GM19023 (cell line): ENCODE data around the gene SRPX2.
"Not testable (repeated sequence)": the region's sequence is repeated elsewhere in the genome, so short reads cannot be mapped to it uniquely, and the experiment has no call there.

ENCODE experiments used
- ATAC-seq: cut with Tn5 transposase; IDR thresholded peaks from one replicate; pipeline ENCODE4 v1.9.1; 2021; ENCODE audit warnings: mild to moderate bottlenecking, moderate library complexity; ENCODE audit not compliant: unreplicated experiment

The SRPX2 gene

DNA sequence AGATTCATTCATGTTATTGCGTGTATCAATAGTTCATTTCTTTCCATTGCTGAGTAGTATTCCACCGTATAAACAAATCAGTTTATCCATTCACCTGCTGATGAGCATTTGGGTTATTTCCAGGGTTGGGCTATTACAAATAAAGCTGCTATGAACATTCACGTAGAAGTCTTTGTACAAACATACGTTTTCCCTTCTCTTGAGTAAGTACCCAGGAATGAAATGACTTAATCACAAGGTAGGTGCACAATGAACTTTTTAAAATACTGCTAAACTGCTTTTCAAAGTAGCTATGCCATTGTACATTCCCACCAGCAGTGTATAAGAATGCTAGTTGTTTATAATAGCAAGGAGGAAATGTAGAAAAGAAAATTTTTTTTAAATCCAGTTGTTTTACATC is 52.0 kb downstream of the SRPX2 start:
- no peak for ATAC-seq

DNA sequence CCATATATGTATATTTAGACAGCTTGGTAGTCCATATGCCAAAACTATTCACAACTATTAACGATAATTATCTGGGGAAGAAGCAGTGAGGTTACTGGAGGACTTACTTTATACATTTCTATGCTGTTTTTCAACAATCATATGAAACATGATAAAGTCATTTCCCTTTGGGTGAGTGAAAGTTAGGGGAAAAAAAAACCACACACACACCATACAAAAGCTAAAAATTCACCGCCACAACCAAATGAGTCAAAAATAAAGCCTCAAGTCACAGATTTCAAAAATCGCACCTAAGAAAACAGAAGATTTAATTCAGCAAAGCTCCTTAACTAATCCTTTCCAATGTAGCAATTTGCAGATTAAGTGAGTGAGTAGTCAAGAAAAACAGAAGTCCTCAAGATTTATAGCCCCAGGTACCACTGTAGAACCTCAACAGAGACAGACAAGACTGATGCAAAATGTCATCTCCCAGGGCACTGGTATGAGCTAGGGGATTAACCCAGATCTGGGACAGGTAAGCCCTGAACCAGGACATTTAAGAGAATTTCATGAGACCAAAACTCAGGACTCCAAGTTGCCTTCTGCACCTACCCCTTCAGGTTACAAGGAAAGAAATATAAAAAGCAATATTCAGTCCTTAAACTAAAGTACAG is 52.8 kb downstream of the SRPX2 start:
- ATAC-seq, result no peak

DNA sequence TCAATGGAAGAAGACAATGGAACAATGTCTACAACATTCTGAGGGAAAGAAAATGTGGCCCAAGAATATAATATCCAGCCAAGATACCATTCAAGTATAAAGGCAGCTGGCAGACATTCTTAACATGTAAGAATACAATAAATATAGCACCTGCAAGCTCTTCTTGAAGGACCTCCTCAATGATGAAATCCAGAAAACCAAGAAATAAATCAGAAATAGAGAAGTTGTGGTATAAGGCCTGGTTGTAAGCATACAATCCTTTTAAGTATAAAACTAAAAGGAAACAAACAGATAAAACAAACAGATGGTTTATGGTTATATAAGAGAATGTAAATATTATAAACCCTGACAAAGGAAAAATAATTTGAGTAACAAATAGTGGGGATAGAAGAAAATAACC is 54.6 kb downstream of the SRPX2 start:
- no peak for ATAC-seq

DNA sequence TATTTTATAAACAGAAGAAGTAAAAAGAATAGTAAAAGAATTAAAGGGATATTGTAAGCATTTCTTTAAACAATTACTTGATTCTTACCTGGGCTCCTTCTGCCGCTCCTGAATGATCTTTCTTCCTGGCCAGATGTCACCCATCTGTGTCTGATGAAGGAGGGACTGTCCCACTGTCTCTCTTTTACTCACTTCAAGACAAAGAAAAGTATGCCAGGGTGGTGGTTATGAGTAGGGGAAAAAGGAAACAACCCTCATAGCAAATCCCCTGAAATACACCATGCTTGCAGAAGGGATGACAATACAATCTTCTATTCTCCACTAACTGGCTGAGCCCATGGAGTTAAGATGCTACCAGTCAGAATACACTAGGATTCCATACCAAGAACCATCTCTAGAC is 56.8 kb downstream of the SRPX2 start:
- ATAC-seq, result no peak

DNA sequence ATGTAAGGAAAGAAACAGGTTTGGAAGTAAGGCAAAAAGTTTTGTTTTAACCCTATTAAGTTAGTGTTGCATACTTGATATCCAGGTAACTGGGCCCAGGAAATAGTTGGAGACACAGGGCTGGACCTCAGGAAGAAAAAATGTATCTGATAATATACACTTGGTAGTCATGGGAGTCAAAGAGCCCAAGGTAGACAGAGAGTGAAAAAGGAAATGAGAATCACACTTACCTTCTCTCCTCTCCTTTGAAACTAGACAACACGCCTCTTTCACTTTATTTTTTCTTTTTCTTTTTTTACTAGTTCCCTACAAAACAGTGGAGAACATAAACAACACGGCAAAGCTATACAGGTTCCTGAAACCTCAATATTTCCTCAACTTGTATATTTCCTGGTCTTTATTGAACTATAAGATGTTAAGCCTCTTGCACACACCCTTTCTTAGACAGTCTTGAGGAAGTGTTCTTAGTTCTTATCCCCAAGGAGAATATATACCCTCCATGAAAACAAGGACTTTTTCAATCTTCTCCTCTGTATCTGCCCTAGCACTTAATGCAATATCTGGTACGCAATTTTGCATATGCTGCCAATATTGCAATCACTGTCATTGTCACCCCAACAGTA is 60.7 kb downstream of the SRPX2 start:
- no peak for ATAC-seq

DNA sequence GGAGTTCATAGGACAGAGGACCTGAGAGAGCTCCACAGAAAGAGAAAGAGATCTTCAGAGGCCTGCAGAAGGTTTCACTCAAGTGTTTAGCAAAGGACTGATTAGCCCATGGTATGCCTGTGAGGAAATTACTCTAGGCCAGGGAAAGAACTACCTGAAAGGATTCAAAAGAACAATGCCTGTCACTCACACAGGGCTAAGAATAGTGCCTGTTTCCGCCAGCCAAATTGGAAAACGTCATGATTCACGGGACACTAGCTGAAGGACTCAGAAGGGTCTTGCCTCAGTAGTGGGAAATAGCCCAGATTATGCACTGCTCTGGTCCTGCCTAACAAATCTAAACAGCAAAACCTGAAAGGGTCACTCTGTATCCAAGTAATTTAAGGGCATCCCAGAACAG is 66.8 kb downstream of the SRPX2 start:
- ATAC-seq, result no peak

DNA sequence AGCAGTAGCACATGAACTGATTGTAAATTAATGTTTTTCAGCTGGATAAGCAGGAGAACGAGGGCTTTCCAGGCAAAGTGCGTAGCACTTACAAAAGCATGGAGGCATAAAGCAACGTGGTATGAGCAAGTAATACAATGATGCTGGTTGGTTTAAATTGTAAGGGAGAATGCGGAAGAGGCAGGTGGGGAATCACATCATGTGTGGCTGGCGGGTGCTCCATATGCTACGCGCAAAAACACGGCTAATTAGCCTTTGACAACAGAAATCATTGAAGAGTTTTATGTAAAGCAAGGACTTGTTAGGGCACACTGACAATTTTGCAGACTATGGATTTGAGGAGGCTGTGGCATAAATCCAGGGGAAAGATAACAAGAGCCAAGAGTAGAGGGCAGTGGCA is 73.4 kb downstream of the SRPX2 start:
- ATAC-seq, result no peak

DNA sequence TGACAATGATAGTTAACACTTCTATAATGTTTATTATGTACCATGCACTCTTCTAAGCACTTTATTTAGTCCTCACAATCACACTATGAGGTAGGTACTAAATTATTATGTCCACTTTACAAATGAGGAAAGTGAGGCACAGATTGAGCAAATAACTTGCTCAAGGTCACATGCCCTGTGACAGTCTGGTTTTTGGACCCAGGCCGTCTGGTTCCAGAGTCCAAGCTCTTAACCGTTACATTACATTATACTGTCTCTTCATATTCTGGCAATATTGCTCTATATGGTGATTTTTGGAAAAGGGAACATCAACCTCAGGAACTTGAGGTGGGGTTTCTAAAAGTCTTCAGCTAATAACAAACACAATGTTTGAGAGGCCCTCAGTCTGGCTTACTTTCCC is 75.1 kb downstream of the SRPX2 start:
- ATAC-seq, result no peak

DNA sequence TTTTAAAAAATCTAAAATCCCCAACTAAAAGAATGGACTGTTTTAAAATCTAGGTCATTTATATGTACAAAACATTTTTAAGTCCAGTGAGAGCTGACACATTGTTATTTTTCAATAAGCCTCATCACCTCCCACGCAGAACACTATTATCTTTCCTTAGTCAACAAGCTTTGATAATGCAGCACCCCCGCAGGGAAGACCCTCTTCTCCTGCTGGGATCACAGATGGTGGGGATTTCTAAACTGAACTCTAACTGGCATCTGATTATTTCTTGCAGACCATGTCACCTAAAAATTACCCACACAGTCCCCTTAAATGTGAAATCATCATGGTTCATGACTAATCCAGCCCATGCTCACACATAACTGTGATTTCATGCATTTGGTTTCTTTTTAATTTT is 76.3 kb downstream of the SRPX2 start:
- no peak for ATAC-seq

DNA sequence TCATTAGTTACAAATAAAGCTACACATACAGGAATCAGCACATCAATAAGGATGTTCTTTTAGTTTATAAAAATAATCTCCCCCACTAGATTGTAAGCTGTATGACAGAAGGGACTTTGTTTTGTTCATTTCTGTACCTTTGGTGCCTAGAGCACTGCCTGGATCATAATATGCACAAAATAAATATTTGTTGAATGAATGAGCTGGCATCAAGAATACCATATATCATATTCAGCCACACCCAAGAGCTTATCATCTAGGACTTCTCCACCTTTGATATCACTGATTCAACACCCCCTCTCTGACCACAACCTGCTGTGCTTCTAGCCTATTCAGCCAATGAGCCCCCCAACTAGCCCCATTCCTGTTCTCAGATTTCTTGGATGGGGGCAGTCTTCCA is 77.3 kb downstream of the SRPX2 start:
- ATAC-seq, result no peak

DNA sequence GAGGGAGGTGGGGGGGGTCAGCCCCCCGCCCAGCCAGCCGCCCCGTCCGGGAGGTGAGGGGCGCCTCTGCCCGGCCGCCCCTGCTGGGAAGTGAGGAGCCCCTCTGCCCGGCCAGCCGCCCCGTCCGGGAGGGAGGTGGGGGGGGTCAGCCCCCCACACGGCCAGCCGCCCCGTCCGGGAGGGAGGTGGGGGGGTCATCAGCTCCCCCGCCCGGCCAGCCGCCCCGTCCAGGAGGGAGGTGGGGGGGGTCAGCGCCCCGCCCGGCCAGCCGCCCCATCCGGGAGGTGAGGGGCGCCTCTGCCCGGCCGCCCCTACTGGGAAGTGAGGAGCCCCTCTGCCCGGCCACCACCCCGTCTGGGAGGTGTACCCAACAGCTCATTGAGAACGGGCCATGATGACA is 80.0 kb downstream of the SRPX2 start:
- not testable (repeated sequence) for ATAC-seq
